Islet precursor cell (in vitro differentiated cells): ENCODE data around the gene PNPLA7.
"Not testable (repeated sequence)": the region's sequence is repeated elsewhere in the genome, so short reads cannot be mapped to it uniquely, and the experiment has no call there.

Experiments
- DNase-seq: peaks from one replicate; pipeline ENCODE4 v3.0.0-alpha.2; 2018

The PNPLA7 gene

DNA sequence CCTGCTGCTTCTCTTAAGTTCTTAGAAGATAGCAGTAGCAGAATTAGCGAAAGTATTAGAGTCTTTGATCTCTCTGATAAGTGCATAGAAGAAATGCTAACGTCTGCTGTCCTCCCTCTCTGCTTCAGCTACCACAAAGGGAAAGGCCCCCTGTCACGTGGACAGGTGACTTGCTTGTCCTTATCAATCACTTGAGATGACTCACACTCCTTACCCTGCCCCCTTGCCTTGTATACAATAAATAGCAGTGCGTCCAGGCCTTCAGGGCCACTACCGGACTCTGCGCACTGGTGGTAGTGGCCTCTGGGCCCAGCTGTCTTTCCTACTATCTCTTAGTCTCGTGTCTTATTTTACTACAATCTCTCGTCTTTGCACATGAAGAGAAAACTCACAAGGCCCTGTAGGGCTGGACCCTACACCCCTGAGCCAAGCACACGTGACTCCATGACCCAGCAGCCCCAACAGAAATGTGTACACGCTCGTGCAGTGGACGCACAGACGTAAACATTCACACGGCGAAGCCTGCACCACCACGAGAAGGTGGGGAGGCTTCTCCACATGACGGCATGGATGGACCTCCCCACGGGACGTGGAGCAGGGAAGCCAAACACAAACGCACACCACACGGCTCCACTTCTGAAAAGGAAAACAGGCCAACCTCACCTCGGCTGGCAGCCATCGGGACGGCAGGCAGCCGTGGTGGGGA, 38.3 kb downstream of the PNPLA7 start:
- no peak for DNase-seq

DNA sequence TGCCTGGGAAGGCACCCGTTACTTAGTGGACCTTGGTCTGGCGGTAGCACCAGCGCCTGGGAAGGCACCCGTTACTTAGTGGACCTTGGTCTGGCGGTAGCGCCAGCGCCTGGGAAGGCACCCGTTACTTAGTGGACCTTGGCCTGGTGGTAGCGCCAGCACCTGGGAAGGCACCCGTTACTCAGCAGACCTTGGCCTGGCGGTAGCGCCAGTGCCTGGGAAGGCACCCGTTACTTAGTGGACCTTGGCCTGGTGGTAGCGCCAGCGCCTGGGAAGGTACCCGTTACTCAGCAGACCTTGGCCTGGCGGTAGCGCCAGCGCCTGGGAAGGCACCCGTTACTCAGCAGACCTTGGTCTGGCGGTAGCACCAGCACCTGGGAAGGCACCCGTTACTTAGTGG, 39.1 kb downstream of the PNPLA7 start:
- not testable (repeated sequence) for DNase-seq

DNA sequence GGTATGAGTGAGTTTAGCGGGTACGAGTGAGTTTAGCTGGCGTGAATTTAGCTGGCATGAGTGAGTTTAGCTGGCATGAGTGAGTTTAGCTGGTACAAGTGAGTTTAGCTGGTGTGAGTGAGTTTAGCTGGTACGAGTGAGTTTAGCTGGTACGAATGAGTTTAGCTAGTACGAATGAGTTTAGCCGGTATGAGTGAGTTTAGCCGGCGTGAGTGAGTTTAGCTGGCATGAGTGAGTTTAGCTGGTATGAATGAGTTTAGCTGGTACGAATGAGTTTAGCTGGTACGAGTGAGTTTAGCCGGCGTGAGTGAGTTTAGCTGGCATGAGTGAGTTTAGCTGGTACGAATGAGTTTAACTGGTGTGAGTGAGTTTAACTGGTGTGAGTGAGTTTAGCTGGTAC, 41.0 kb downstream of the PNPLA7 start:
- no peak for DNase-seq

DNA sequence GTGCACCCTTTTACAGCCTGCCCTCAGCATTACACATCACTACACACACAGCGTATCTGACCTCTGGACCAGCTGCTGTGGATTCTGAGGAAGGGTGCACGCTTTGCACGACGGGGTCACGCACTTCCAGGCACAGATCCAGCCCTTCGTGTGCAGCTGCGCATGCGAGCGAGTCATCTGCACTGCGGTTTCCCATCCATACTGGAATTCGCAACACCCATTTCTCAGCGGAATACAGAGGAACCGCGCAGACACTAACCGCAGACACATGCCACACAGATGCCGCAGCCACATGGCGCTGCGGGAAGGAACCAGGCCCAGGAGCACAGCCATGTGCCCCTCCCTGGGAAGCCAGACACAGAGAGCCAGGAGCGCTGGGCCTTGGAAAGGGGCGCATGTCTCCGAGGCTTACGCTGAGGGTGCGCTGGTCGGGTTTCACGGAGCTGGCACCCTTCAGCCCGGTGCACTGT, 43.5 kb downstream of the PNPLA7 start:
- no peak for DNase-seq

- DNase-seq, result no peak
Measured at GRCh38 chr9:137506274-137506673, 43.9 kb downstream of the PNPLA7 start.

- no peak for DNase-seq
Measured at GRCh38 chr9:137505421-137506140, 44.6 kb downstream of the PNPLA7 start.

DNA sequence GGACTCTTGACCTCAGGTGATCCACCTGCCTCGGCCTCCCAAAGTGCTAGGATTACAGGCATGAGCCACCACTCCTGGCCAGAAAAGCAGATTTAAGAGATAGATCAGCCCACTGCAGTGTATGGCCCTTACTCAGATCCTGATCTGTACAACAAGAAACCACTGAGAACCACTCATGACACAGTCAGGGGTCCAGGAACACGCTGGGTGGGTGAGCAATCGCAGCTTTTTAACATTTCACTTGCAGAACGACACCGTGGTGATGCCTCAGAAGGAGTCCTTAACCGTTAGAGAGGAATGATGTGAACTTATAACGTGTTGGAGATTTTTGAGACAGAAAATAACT, 45.8 kb downstream of the PNPLA7 start:
- no peak for DNase-seq

- DNase-seq, result peak; percentile 85
Measured at GRCh38 chr9:137502008-137502911, 47.9 kb downstream of the PNPLA7 start.

DNA sequence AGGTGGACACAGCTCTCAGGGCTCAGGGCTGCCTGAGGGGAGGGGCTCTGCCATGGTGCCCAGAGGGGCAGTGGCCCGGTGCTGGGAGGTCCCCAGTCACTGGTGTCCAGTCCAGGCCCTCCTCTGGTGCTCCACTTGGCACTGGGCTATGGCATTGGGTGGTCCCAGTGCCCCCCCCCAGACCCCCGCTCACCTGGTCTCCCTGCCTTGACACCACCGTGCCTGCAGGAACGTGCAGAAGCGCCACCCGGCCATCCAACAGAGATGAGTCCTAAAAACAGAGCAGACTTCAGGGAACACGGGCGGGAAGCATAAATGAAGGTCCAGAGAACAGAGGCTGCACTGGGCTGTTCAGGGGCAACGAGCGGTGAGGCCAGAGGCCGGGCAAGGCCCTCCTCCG, 48.7 kb downstream of the PNPLA7 start:
- no peak for DNase-seq

GRCh38 chr9:137500666-137501397, 49.4 kb downstream of the PNPLA7 start:
- no peak for DNase-seq

GRCh38 chr9:137499858-137500661, 50.1 kb downstream of the PNPLA7 start:
- no peak for DNase-seq

DNA sequence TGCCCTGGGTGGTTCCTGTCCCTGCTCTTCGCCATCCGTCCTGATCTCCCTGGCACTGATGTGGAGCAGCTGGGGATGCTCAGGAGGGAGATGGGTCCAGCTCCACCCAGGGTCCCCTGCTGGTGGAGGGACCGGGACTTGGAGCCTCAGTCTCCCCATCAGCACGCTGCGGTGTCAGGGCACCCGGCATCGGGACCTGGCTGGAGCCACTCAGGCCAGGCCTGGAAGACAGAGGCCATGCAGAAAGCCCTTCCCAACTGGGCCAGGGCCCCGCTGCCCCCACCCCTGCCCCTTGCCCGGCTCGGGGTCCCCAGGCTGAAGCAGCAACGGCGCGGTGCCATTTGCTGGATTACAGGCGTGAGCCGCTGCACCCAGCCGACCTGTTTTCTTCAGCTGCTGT, 50.8 kb downstream of the PNPLA7 start:
- no peak for DNase-seq

GRCh38 chr9:137498720-137499150, 51.5 kb downstream of the PNPLA7 start:
- DNase-seq, result no peak

- DNase-seq, result no peak
Measured at GRCh38 chr9:137497921-137498719, 52.1 kb downstream of the PNPLA7 start.

DNA sequence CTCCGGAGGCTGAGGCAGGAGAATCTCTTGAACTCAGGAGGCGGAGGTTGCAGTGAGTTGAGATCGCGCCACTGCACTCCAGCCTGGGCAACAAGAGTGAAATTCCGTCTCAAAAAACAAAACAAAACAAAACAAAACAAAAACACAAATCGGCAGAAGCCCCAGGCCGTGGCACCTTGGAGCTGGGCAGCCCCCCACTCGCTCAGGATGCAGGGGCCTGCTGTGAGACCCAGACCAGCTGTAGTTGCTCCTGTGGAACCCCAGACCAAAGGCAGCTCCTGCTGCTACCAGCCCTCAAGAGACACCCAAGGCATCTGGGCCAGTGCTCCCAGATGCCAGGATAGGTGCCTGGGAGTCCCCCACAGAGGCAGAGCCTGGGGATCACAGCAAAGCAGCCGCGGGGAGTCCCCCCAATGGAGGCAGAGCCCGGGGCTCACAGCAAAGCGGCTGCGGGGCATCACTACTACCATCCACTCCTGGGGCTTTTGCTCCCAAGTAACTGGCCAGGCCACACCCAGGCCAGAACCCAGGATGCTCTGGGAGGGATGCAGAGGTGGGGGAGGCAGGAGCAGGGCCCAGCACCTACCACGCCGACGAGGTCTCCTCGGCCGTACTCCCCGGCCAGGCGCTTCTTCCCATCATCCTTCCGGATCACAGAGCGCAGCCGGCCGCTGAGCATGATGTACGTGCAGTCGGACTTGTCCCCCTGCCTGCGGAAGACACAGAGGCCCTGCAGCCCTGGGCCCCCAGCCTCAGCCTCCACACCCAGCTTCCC, 53.4 kb downstream of the PNPLA7 start:
- DNase-seq, result no peak

GRCh38 chr9:137494550-137495351, 55.5 kb downstream of the PNPLA7 start:
- no peak for DNase-seq

GRCh38 chr9:137494104-137494544, 56.1 kb downstream of the PNPLA7 start:
- peak; percentile 50 for DNase-seq

- DNase-seq, result peak; percentile 35
Measured at GRCh38 chr9:137493364-137494103, 56.7 kb downstream of the PNPLA7 start.
